ENCODE data around the gene NTF4.
"Not testable (repeated sequence)": the region's sequence is repeated elsewhere in the genome, so short reads cannot be mapped to it uniquely, and the experiment has no call there.

Gene NTF4

DNA sequence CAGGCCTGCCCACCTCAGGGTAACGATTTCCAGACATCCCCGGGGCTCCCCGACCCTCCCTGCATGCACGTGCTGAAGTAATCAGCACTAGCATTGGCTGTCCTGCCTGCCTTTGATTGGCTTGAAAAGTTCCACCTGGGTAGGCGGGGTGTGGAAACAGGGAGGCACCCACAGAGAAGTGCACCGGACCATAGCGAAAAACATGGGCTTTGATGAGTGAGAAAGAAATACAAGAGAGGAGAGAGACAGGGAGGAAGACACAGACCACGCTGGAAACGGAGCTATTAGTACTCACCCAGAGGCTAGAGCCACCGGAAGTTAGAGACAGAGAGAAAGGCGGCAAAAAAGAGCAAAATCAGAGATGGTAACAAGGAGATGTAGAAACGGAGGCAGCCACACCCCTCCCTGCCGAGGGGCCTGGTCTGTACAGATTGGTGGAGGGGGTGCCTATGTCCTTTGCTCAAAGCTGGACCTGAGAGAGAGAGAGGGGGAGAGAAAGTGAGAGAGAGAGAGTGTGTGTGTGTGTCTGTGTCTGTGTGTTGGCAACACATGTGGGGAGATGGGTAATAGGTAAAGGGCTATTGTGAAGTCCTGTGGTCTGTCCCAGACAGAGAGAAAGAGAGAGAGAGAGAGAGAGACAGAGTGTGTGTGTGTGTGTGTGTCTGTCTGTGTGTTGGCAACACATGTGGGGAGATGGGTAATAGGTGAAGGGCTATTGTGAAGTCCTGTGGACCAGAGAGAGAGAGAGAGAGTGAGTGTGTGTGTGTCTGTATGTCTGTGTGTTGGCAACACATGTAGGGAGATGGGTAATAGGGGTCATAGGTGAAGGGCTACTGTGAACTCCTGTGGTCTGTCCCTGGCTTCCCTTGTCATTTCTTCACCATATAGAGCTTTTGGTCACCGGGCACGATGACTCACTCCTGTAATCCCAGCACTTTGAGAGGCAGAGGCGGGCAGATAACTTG, 43.4 kb downstream of the NTF4 start:
- no peak overlapping the region for H3K4me3 ChIP-seq (replicated peaks in 1 of 2; ENCODE audit: low read depth in 2 of 2, low read length in 2 of 2)
- TF ChIP-seq, protein P1, sequence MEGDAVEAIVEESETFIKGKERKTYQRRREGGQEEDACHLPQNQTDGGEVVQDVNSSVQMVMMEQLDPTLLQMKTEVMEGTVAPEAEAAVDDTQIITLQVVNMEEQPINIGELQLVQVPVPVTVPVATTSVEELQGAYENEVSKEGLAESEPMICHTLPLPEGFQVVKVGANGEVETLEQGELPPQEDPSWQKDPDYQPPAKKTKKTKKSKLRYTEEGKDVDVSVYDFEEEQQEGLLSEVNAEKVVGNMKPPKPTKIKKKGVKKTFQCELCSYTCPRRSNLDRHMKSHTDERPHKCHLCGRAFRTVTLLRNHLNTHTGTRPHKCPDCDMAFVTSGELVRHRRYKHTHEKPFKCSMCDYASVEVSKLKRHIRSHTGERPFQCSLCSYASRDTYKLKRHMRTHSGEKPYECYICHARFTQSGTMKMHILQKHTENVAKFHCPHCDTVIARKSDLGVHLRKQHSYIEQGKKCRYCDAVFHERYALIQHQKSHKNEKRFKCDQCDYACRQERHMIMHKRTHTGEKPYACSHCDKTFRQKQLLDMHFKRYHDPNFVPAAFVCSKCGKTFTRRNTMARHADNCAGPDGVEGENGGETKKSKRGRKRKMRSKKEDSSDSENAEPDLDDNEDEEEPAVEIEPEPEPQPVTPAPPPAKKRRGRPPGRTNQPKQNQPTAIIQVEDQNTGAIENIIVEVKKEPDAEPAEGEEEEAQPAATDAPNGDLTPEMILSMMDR (IDR thresholded peaks at IDR 0.05; ENCODE audit: low read depth, low read length) = no peak
- DNase-seq (ENCODE audit: low read depth in 2 of 2) = peak; percentile 16 to 44

DNA sequence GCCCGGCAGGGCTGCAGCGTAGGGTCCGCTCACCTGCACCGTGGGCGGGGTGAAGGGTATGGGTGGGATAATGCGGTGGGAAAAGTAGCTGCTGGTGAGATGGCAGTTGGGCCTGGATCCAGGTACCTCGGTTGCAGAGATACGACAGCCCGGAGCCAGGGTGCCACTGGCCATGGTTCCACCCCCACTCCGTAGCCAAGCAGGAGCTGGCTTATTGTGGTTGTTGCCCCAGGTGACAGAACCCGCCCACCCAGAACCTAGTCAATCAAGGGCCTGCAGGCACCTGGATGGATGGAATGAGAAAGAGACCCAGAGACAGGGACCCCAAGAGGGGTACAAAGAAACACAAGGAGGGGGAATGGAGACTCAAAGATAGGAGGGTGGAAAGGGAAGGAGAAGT, 44.3 kb downstream of the NTF4 start:
- no peak overlapping the region for H3K4me3 ChIP-seq (replicated peaks in 1 of 2; ENCODE audit: low read depth in 2 of 2, low read length in 2 of 2)
- TF ChIP-seq, protein P1 (IDR thresholded peaks at IDR 0.05; ENCODE audit: low read depth, low read length) = no peak
- DNase-seq (ENCODE audit: low read depth in 2 of 2) = no peak

DNA sequence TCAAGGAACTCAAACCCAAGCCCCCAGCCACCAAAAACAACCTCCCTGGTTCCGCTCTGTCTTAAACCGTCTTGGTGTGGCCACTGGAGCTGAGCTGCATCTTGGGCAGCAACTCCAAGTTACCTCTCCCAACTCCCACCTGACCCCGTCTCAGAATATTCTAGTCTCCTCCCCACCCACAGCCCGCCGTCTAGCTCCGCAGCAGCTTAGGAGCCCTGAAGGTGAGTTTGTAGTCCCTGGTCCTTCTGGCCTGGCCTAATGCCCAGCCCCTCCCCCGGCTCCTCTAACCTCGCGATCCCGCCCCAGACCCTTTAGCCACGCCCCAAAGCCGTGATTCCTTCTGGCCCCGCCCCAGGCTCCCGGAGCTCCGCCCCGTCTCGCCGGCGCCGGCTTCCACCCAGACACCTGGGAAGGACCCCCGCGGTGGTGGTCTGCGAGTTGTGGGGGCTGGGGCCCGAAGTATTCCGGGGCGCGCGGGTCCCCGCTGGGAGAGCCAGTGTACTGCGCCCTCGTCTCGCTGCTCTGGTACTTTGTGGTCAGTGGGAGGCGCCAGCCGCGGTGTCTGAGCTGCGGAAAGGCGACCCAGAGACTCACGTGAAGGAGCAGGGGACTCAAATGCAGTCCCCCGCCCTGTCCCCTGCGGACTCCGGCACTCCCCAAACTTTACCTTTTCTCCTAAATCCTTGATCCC, 45.2 kb downstream of the NTF4 start:
- peak; percentile 28 to 45 for DNase-seq (ENCODE audit: low read depth in 2 of 2)
- TF ChIP-seq, protein P1 (IDR thresholded peaks at IDR 0.05; ENCODE audit: low read depth, low read length) = no peak
- peak overlapping the region; percentile 38 to 45 for H3K4me3 ChIP-seq (replicated peaks in 1 of 2; ENCODE audit: low read depth in 2 of 2, low read length in 2 of 2)

DNA sequence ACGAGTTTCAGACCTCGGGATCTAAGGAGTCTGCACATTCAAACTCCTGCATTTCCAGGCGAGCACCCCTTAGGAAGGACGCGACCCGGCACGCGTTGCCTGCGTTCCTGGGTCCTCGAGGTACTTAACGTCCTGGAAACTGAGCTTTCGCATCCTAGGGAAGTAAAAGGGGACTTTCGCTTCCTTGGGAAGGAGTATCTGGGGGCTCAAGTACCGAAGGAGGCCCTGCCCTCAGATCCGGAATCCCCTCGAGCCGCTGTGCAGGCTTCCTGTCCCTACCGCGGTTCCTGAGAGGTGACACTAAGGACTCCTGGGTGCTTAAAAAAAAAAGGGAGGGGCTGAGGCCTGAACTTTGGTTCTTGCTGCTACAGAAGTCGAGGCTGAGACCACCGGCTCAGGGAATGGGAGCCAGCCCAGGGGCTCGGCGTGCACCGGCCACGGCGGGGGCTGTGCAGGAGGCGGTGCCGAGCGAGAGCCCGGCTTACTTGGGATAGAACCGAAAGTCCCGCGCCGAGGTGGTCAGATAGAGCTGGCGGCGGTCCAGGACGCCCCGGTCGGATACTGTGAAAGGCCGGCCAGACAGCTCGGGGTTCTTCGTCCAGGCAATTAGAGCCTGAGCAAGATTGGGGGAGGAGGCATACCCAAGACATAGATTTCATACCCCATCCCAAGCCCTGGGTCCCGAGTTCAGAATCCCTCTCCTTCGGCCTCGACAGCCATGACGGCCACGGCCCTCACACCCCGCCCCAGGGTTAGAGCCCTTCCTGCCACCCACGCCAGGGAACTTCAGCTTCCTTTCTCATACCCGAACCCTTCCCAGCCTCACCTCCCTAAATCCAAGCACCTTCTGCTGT, 46.0 kb downstream of the NTF4 start:
- DNase-seq (ENCODE audit: low read depth in 2 of 2) = not testable (repeated sequence)
- H3K4me3 ChIP-seq (replicated peaks in 1 of 2; ENCODE audit: low read depth in 2 of 2, low read length in 2 of 2) = peak overlapping the region; percentile 22 to 45

DNA sequence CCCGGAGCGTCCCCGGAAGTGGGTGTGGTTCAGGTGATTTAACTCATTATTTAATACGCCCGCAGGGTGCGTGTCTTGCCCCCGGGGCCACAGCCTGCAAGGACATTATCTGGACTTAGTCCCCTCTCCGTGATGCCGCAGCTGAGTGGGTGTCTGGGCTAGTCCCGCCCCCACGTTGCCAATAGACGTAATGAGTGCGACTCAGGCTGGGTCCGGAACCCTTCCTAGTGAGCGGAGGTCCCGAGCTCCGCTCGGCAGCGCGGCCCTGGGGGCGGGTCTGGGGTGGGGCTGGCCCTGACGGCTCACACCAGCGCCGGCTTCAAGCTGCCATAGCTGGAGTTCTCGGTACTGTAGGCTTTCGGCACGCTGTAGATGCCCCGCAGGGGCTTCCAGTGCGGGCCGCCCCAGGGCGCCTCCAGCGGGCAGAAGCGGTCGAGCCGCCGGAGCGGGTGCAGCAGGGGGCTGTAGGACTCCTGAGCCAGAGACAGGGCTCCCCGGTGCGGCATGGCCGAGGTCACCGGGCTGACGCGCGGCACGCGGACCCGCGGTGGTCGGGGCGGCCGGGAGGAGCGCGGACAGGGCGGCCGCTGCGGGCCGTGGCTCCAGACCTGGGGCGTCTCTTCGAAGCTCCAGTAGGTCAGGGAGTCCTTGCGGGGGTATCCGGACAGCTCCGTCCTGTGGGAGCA, 46.8 kb downstream of the NTF4 start:
- peak overlapping the region; percentile 33 to 45 for H3K4me3 ChIP-seq (replicated peaks in 1 of 2; ENCODE audit: low read depth in 2 of 2, low read length in 2 of 2)
- DNase-seq (ENCODE audit: low read depth in 2 of 2) = peak; percentile 41 to 64
- TF ChIP-seq, protein P1 (IDR thresholded peaks at IDR 0.05; ENCODE audit: low read depth, low read length) = peak; percentile 65

DNA sequence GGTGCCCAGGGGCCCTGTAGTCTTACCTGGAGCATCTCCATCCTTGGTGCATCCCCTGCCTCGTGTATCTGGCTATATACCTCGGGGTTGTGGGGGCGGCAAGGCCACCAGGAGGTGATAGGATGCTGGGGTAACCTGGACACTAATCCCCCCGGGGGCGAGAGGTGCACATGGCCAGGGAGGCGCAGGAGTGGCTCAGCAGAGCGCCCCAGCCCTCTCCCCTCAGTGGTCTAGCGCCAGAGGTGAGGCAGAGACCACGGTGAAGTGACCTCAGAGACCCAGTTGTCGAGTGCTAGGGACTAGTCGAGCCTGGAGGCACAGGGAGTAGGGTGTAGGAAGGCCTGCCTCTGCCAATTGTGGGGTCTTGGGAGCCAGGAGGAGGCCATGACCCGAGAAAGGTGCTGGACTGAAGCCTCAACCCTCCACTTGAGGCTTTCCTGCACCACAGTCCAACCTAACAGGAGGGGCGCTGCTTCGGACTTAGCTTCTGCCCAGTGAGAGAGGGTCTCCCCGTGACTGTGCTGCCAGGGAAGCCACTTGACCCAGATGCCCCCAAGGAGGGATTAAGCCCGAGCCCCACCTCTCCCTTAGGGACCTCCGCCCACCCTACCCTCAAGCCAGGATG, 47.5 kb downstream of the NTF4 start, which contains the start of gene LHB:
Gene LHB (minus strand): TSS at position 51 of the 625 bp plus-strand sequence. CDS start 10 bp downstream, at position 41.
- no peak for DNase-seq (ENCODE audit: low read depth in 2 of 2)
- TF ChIP-seq, protein P1 (IDR thresholded peaks at IDR 0.05; ENCODE audit: low read depth, low read length) = no peak
- peak within 1 kb of the TSS; percentile 33 to 45 for H3K4me3 ChIP-seq (replicated peaks in 1 of 2; ENCODE audit: low read depth in 2 of 2, low read length in 2 of 2)

Data from cardiac fibroblast (primary cell).